ENCODE data around the gene PDGFA. TPM values are rescaled to one million over a fixed set of nuclear protein-coding genes. Genes with fewer than 3 reads are reported as not detected.

The PDGFA gene
- total RNA-seq, 1 donor from 2014 or later: 78.8 TPM

DNA sequence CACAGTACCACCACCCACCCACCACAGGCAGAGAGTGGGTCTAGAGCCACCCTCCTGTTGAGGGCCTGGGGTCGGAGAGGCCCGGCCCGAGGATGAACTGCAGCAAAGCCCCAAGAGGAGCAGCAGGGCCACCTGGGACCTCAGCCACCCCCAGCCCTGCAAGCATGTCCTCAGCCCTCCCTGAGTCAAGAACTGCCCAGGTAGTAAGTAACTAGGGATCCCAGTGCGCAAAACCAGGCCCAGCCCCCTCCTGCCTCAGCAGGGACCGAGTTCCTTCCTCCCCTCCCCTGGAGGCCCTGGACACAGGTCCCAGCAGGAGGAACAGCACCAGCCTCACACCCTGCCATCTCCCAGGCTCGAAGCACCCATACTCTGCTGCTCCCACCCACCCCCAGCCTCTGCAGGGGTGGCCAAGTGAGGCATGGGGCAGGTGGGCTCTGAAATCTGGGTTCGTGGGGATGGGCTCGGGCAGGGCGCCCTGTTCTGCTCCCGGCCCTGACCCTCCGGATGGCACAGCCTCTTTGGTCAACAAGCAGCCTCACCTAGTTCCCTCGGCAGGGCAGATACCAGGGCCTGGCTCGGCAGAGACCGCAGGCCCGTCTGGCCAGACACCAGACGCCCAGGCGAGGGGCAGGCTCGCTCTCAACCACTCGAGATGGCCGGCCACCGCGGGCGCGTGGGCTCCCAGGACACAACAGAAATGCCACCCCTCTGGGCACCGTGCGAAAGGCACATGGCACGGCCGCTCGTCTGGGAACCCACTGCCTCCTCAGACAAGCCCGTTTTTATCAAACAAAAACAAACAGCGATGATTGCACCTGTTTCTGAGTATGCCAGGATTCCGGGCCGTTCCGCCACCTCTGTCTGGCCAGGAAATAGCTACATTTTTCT is 15.2 kb downstream of the PDGFA start:
- H3K9me3 Mint-ChIP-seq: no peaks in the 10 kb centered on the region

GRCh38 chr7:503575-504111 is 16.0 kb downstream of the PDGFA start:
- Mint-ChIP-seq H3K4me3 (no peak overlapping the region), H3K27me3 (ENCODE audit: low read depth) (no peaks in the 10 kb centered on the region), H3K27ac (peak overlapping the region; percentile 67), H3K4me1 (peaks cover 7% of the 10 kb centered on the region), H3K36me3 (peaks cover 22% of the 10 kb centered on the region), H3K9me3 (no peaks in the 10 kb centered on the region)
- TF ChIP-seq, protein P1, sequence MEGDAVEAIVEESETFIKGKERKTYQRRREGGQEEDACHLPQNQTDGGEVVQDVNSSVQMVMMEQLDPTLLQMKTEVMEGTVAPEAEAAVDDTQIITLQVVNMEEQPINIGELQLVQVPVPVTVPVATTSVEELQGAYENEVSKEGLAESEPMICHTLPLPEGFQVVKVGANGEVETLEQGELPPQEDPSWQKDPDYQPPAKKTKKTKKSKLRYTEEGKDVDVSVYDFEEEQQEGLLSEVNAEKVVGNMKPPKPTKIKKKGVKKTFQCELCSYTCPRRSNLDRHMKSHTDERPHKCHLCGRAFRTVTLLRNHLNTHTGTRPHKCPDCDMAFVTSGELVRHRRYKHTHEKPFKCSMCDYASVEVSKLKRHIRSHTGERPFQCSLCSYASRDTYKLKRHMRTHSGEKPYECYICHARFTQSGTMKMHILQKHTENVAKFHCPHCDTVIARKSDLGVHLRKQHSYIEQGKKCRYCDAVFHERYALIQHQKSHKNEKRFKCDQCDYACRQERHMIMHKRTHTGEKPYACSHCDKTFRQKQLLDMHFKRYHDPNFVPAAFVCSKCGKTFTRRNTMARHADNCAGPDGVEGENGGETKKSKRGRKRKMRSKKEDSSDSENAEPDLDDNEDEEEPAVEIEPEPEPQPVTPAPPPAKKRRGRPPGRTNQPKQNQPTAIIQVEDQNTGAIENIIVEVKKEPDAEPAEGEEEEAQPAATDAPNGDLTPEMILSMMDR (IDR thresholded peaks at IDR 0.05; ENCODE audit: unreplicated experiment): no peak
- DNase-seq (ENCODE audit: low spot score in 2 of 2, unreplicated experiment in 2 of 2): no peak

More for the DNA sequence above, 15.2 kb downstream of the PDGFA start:
- Mint-ChIP-seq H3K4me3 (no peak overlapping the region), H3K36me3 (peaks cover 14% of the 10 kb centered on the region), H3K27ac (peak overlapping the region; percentile 40), H3K27me3 (ENCODE audit: low read depth) (no peaks in the 10 kb centered on the region), H3K4me1 (peaks cover 7% of the 10 kb centered on the region)
- TF ChIP-seq, protein P1 (IDR thresholded peaks at IDR 0.05; ENCODE audit: unreplicated experiment): no peak
- no peak for DNase-seq (ENCODE audit: low spot score in 2 of 2, unreplicated experiment in 2 of 2)

DNA sequence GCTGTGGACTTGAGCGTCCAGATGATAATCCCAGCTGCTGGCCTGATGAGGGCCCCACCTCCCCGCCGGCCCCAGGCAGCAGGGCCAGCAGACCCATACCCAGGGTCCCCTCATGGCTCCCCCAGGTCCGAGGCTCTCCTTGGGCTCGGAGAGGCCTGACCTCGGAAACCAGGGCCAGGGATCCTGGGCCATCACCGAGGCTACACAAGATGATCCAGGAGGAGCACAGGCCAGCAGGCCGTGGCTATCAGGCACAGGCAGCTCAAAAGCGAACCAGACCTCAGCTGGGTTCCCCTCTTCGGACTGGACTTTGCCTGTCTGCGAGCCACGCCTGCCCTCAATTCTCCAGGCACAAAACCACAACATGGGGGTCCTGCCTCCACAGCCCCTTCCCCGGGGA is 17.4 kb downstream of the PDGFA start:
- peaks cover 30% of the 10 kb centered on the region for H3K36me3 Mint-ChIP-seq
- no peak overlapping the region for H3K27ac Mint-ChIP-seq
- TF ChIP-seq, protein P1 (IDR thresholded peaks at IDR 0.05; ENCODE audit: unreplicated experiment): no peak
- no peak overlapping the region for H3K4me3 Mint-ChIP-seq
- H3K27me3 Mint-ChIP-seq (ENCODE audit: low read depth): no peaks in the 10 kb centered on the region
- H3K9me3 Mint-ChIP-seq: no peaks in the 10 kb centered on the region
- peaks cover 12% of the 10 kb centered on the region for H3K4me1 Mint-ChIP-seq
- DNase-seq (ENCODE audit: low spot score in 2 of 2, unreplicated experiment in 2 of 2): no peak

DNA sequence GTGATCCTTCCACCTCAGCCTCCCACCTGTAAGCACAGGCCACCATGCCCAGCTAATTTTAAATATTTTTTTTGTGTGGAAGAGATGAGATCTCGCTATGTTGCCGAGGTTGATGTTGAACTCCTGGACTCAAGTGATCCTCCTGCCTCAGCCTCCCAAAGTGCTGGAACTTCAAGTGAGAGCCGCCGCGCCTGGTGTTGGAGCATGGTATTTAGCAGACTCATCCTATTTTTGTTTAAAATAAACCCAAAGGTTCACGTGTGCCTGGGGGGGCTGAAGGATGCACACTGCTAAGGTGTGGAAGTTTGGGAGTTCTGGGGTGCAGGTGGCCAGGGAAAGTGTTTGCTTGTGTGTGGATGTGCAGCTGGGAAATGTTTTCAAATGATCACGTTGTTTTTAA is 18.1 kb downstream of the PDGFA start:
- TF ChIP-seq, protein P1 (IDR thresholded peaks at IDR 0.05; ENCODE audit: unreplicated experiment): no peak
- no peak overlapping the region for H3K4me3 Mint-ChIP-seq
- H3K36me3 Mint-ChIP-seq: peaks cover 35% of the 10 kb centered on the region
- DNase-seq (ENCODE audit: low spot score in 2 of 2, unreplicated experiment in 2 of 2): no peak
- H3K4me1 Mint-ChIP-seq: peaks cover 12% of the 10 kb centered on the region
- H3K27ac Mint-ChIP-seq: no peak overlapping the region
- no peaks in the 10 kb centered on the region for H3K27me3 Mint-ChIP-seq (ENCODE audit: low read depth)
- no peaks in the 10 kb centered on the region for H3K9me3 Mint-ChIP-seq

- Mint-ChIP-seq H3K36me3 (peaks cover 35% of the 10 kb centered on the region), H3K4me1 (peaks cover 12% of the 10 kb centered on the region), H3K9me3 (no peaks in the 10 kb centered on the region), H3K4me3 (no peak overlapping the region), H3K27ac (no peak overlapping the region), H3K27me3 (ENCODE audit: low read depth) (no peaks in the 10 kb centered on the region)
- DNase-seq (ENCODE audit: low spot score in 2 of 2, unreplicated experiment in 2 of 2): no peak
- TF ChIP-seq, protein P1 (IDR thresholded peaks at IDR 0.05; ENCODE audit: unreplicated experiment): no peak
Measured at GRCh38 chr7:500521-501420, 18.9 kb downstream of the PDGFA start.

All from mesothelial cell of epicardium (in vitro differentiated cells).